T-helper 1 cell treated with Interleukin-12 subunit alpha and Interleukin-12 subunit beta and Interleukin-4 antibody, amounts not matched to agents 30 ng/mL and 1 ng/mL, for 36 hours (primary cell): ENCODE measurements around the gene GRID1. TPM values are rescaled to one million over a fixed set of nuclear protein-coding genes. Genes with fewer than 3 reads are reported as not detected.
"Not testable (repeated sequence)": the region's sequence is repeated elsewhere in the genome, so short reads cannot be mapped to it uniquely, and the experiment has no call there.

Source experiments
- intact Hi-C: fragments of 100-400 bp; cut with micrococcal nuclease; formaldehyde crosslinking; loops from one replicate; pipeline ENCODE4 v1.15.1; 2024
- total RNA-seq: library from RNA; stranded (reverse); gene quantifications from 2 replicates; pipeline ENCODE4 v1.2.3, GENCODE V29; 2022

Gene GRID1
- total RNA-seq, 1 donor from 2014 or later, result not detected

GRCh38 chr10:86048973-86049372, 317.6 kb downstream of the GRID1 start:
- intact Hi-C loops, result no loop called here

- intact Hi-C loops, result no loop called here
These were observed 318.0 kb downstream of the GRID1 start for GRCh38 chr10:86048571-86048970.

GRCh38 chr10:86047588-86047987, 319.0 kb downstream of the GRID1 start:
- intact Hi-C loops, result no loop called here

GRCh38 chr10:86046845-86047460, 319.6 kb downstream of the GRID1 start:
- intact Hi-C loops, result no loop called here

- intact Hi-C loops, result no loop called here
These were observed 320.7 kb downstream of the GRID1 start for GRCh38 chr10:86045896-86046295.

- intact Hi-C loops, result no loop called here
These were observed 322.6 kb downstream of the GRID1 start for GRCh38 chr10:86044029-86044428.

GRCh38 chr10:86043236-86043635, 323.4 kb downstream of the GRID1 start:
- intact Hi-C loops, result no loop called here

GRCh38 chr10:86042161-86042560, 324.4 kb downstream of the GRID1 start:
- intact Hi-C loops, result no loop called here

- intact Hi-C loops, result no loop called here
These were observed 325.5 kb downstream of the GRID1 start for GRCh38 chr10:86041116-86041515.

GRCh38 chr10:86038371-86038770, 328.2 kb downstream of the GRID1 start:
- intact Hi-C loops, result no loop called here

GRCh38 chr10:86037096-86037495, 329.5 kb downstream of the GRID1 start:
- intact Hi-C loops, result no loop called here

GRCh38 chr10:86036544-86036831, 330.1 kb downstream of the GRID1 start:
- intact Hi-C loops, result no loop called here

GRCh38 chr10:86035791-86036543, 330.6 kb downstream of the GRID1 start:
- intact Hi-C loops, result no loop called here

GRCh38 chr10:86034710-86035109, 331.9 kb downstream of the GRID1 start:
- intact Hi-C loops, result no loop called here

GRCh38 chr10:86033581-86033980, 333.0 kb downstream of the GRID1 start:
- intact Hi-C loops, result no loop called here

- intact Hi-C loops, result not testable (repeated sequence)
These were observed 334.5 kb downstream of the GRID1 start for GRCh38 chr10:86032087-86032486.

GRCh38 chr10:86030312-86030711, 336.3 kb downstream of the GRID1 start:
- intact Hi-C loops, result no loop called here

- intact Hi-C loops, result no loop called here
These were observed 339.2 kb downstream of the GRID1 start for GRCh38 chr10:86027346-86027745.

GRCh38 chr10:86025509-86025908, 341.1 kb downstream of the GRID1 start:
- intact Hi-C loops, result no loop called here

- intact Hi-C loops, result no loop called here
These were observed 342.1 kb downstream of the GRID1 start for GRCh38 chr10:86024281-86025041.

- intact Hi-C loops, result no loop called here
These were observed 342.7 kb downstream of the GRID1 start for GRCh38 chr10:86023931-86024280.

GRCh38 chr10:86023336-86023735, 343.3 kb downstream of the GRID1 start:
- intact Hi-C loops, result no loop called here

- intact Hi-C loops, result no loop called here
These were observed 343.7 kb downstream of the GRID1 start for GRCh38 chr10:86022906-86023305.
